Measurements from ENCODE around the gene FAM219A. TPM values are rescaled to one million over a fixed set of nuclear protein-coding genes. Genes with fewer than 3 reads are reported as not detected.
A peak's percentile ranks its signal among the peaks of the same experiment; 100 is the strongest.

FAM219A gene
- total RNA-seq, 1 experiment from 2014 or later, result 20.6 TPM

DNA sequence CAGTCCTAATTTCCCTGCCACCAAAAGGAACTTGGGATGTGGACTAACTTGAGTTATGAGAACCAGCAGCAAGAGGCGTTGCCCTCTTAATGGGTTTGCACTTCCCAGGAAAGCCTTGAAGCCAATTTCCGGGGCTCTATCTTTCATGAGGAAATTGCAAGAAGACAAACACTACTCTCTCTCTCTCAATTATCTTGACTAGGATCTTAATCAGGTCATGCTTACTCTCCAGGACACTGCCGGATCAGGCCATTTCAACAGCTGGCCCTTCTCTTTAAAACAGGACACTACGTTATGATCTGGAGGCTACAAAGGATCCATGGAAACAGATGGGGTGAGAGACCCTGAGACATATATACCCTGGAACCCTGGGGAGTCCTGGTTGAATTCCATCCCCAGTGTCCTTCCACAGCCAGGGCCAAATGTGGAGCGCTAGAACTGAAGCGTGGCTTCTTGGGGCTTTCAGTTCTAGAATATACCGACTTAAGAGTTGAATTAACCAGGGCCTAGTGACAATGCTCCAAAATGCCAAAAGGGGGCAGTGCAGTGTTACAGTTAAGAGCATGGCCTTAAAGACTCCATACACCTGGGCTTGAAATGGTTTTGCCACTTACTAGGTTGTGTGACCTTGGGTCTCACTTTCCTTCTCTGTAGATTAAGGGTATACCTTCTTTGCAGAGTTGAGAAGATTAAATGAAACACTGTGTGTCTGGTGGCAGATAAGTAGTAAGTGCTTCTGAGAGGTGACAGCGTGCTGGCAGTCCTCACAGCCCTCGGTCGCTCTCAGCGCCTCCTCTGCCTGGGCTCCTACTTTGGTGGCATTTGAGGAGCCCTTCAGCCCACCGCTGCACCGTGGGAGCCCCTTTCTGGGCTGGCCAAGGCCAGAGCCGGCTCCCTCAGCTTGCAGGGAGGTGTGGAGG is 21.1 kb downstream of the FAM219A start:
- DNase-seq (ENCODE audit: low spot score) (peak; percentile 71), ATAC-seq (peak; percentile 97)
- peaks cover 13% of the 10 kb centered on the region for H3K4me1 Mint-ChIP-seq
- H3K9me3 Mint-ChIP-seq, result peaks cover 6% of the 10 kb centered on the region; the same call in 1 of the 2 replicates
- no peak overlapping the region for H3K27ac Mint-ChIP-seq
- POLR2A ChIA-PET, result no interaction called here
- no peaks in the 10 kb centered on the region for H3K27me3 Mint-ChIP-seq (ENCODE audit: low read depth)
- H3K36me3 Mint-ChIP-seq, result peaks cover 7% of the 10 kb centered on the region
- TF ChIP-seq, protein P1, sequence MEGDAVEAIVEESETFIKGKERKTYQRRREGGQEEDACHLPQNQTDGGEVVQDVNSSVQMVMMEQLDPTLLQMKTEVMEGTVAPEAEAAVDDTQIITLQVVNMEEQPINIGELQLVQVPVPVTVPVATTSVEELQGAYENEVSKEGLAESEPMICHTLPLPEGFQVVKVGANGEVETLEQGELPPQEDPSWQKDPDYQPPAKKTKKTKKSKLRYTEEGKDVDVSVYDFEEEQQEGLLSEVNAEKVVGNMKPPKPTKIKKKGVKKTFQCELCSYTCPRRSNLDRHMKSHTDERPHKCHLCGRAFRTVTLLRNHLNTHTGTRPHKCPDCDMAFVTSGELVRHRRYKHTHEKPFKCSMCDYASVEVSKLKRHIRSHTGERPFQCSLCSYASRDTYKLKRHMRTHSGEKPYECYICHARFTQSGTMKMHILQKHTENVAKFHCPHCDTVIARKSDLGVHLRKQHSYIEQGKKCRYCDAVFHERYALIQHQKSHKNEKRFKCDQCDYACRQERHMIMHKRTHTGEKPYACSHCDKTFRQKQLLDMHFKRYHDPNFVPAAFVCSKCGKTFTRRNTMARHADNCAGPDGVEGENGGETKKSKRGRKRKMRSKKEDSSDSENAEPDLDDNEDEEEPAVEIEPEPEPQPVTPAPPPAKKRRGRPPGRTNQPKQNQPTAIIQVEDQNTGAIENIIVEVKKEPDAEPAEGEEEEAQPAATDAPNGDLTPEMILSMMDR (IDR thresholded peaks at IDR 0.05), result peak; percentile 74
- TF ChIP-seq ESRRA (CRISPR knock-in tag; IDR thresholded peaks at IDR 0.05; ENCODE audit: borderline replicate concordance), result no peak
- CTCF ChIA-PET, result interaction anchor here (0.7 to 3.9 kb wide), 6 partner anchors 33 to 167 kb away, joined by 3 to 17 read pairs (median 8); no protein-coding TSS in a partner anchor
- no peak overlapping the region for H3K4me3 Mint-ChIP-seq

DNA sequence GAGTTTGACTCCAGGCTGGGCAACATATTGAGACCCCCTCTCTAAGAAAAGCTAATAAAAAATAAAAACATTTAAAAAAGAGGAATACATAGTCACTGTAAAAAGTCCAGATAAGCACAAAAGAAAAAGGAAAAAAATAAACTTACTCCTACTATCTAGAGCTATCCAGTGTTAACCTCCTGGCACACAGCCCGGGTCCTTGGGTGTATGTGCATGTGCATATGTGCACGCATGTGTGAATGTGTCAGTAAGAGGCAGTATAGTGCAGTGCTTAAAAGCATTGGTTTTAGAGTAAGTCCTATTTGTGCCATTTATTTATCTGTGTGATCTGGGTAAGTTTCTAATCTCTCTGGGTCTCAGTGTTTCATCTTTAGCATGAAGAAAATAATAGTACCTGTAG is 26.7 kb downstream of the FAM219A start:
- CTCF ChIA-PET, result interaction anchor here (0.7 to 3.4 kb wide), 11 partner anchors 11 to 172 kb away, joined by 3 to 32 read pairs (median 5); no protein-coding TSS in a partner anchor
- Mint-ChIP-seq H3K4me1 (peaks cover 6% of the 10 kb centered on the region), H3K4me3 (no peak overlapping the region), H3K36me3 (no peaks in the 10 kb centered on the region), H3K27ac (no peak overlapping the region), H3K9me3 (no peaks in the 10 kb centered on the region), H3K27me3 (ENCODE audit: low read depth) (no peaks in the 10 kb centered on the region)
- TF ChIP-seq, protein P2, sequence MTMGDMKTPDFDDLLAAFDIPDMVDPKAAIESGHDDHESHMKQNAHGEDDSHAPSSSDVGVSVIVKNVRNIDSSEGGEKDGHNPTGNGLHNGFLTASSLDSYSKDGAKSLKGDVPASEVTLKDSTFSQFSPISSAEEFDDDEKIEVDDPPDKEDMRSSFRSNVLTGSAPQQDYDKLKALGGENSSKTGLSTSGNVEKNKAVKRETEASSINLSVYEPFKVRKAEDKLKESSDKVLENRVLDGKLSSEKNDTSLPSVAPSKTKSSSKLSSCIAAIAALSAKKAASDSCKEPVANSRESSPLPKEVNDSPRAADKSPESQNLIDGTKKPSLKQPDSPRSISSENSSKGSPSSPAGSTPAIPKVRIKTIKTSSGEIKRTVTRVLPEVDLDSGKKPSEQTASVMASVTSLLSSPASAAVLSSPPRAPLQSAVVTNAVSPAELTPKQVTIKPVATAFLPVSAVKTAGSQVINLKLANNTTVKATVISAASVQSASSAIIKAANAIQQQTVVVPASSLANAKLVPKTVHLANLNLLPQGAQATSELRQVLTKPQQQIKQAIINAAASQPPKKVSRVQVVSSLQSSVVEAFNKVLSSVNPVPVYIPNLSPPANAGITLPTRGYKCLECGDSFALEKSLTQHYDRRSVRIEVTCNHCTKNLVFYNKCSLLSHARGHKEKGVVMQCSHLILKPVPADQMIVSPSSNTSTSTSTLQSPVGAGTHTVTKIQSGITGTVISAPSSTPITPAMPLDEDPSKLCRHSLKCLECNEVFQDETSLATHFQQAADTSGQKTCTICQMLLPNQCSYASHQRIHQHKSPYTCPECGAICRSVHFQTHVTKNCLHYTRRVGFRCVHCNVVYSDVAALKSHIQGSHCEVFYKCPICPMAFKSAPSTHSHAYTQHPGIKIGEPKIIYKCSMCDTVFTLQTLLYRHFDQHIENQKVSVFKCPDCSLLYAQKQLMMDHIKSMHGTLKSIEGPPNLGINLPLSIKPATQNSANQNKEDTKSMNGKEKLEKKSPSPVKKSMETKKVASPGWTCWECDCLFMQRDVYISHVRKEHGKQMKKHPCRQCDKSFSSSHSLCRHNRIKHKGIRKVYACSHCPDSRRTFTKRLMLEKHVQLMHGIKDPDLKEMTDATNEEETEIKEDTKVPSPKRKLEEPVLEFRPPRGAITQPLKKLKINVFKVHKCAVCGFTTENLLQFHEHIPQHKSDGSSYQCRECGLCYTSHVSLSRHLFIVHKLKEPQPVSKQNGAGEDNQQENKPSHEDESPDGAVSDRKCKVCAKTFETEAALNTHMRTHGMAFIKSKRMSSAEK (CRISPR knock-in tag; IDR thresholded peaks at IDR 0.05; ENCODE audit: borderline replicate concordance), result no peak
- TF ChIP-seq NFATC4 (CRISPR knock-in tag; IDR thresholded peaks at IDR 0.05) (no peak), ZNF121 (CRISPR knock-in tag; IDR thresholded peaks at IDR 0.05) (no peak), ZNF263 (CRISPR knock-in tag; IDR thresholded peaks at IDR 0.05; ENCODE audit: low read depth) (no peak), CREB1 (CRISPR knock-in tag; IDR thresholded peaks at IDR 0.05) (no peak), JUN (CRISPR knock-in tag; IDR thresholded peaks at IDR 0.05) (no peak), ZBTB21 (CRISPR knock-in tag; IDR thresholded peaks at IDR 0.05; ENCODE audit: borderline replicate concordance) (no peak)
- TF ChIP-seq, protein P3, sequence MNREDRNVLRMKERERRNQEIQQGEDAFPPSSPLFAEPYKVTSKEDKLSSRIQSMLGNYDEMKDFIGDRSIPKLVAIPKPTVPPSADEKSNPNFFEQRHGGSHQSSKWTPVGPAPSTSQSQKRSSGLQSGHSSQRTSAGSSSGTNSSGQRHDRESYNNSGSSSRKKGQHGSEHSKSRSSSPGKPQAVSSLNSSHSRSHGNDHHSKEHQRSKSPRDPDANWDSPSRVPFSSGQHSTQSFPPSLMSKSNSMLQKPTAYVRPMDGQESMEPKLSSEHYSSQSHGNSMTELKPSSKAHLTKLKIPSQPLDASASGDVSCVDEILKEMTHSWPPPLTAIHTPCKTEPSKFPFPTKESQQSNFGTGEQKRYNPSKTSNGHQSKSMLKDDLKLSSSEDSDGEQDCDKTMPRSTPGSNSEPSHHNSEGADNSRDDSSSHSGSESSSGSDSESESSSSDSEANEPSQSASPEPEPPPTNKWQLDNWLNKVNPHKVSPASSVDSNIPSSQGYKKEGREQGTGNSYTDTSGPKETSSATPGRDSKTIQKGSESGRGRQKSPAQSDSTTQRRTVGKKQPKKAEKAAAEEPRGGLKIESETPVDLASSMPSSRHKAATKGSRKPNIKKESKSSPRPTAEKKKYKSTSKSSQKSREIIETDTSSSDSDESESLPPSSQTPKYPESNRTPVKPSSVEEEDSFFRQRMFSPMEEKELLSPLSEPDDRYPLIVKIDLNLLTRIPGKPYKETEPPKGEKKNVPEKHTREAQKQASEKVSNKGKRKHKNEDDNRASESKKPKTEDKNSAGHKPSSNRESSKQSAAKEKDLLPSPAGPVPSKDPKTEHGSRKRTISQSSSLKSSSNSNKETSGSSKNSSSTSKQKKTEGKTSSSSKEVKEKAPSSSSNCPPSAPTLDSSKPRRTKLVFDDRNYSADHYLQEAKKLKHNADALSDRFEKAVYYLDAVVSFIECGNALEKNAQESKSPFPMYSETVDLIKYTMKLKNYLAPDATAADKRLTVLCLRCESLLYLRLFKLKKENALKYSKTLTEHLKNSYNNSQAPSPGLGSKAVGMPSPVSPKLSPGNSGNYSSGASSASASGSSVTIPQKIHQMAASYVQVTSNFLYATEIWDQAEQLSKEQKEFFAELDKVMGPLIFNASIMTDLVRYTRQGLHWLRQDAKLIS (CRISPR knock-in tag; IDR thresholded peaks at IDR 0.05; ENCODE audit: borderline replicate concordance), result no peak
- TF ChIP-seq, protein P4, sequence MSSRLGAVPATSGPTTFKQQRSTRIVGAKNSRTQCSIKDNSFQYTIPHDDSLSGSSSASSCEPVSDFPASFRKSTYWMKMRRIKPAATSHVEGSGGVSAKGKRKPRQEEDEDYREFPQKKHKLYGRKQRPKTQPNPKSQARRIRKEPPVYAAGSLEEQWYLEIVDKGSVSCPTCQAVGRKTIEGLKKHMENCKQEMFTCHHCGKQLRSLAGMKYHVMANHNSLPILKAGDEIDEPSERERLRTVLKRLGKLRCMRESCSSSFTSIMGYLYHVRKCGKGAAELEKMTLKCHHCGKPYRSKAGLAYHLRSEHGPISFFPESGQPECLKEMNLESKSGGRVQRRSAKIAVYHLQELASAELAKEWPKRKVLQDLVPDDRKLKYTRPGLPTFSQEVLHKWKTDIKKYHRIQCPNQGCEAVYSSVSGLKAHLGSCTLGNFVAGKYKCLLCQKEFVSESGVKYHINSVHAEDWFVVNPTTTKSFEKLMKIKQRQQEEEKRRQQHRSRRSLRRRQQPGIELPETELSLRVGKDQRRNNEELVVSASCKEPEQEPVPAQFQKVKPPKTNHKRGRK (CRISPR knock-in tag; IDR thresholded peaks at IDR 0.05; ENCODE audit: borderline replicate concordance), result no peak
- TF ChIP-seq, protein P5, sequence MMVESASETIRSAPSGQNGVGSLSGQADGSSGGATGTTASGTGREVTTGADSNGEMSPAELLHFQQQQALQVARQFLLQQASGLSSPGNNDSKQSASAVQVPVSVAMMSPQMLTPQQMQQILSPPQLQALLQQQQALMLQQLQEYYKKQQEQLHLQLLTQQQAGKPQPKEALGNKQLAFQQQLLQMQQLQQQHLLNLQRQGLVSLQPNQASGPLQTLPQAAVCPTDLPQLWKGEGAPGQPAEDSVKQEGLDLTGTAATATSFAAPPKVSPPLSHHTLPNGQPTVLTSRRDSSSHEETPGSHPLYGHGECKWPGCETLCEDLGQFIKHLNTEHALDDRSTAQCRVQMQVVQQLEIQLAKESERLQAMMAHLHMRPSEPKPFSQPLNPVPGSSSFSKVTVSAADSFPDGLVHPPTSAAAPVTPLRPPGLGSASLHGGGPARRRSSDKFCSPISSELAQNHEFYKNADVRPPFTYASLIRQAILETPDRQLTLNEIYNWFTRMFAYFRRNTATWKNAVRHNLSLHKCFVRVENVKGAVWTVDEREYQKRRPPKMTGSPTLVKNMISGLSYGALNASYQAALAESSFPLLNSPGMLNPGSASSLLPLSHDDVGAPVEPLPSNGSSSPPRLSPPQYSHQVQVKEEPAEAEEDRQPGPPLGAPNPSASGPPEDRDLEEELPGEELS (CRISPR knock-in tag; IDR thresholded peaks at IDR 0.05), result no peak
- TF ChIP-seq, protein P6, sequence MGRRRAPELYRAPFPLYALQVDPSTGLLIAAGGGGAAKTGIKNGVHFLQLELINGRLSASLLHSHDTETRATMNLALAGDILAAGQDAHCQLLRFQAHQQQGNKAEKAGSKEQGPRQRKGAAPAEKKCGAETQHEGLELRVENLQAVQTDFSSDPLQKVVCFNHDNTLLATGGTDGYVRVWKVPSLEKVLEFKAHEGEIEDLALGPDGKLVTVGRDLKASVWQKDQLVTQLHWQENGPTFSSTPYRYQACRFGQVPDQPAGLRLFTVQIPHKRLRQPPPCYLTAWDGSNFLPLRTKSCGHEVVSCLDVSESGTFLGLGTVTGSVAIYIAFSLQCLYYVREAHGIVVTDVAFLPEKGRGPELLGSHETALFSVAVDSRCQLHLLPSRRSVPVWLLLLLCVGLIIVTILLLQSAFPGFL (CRISPR knock-in tag; IDR thresholded peaks at IDR 0.05; ENCODE audit: borderline replicate concordance), result no peak
- TF ChIP-seq, protein P7, sequence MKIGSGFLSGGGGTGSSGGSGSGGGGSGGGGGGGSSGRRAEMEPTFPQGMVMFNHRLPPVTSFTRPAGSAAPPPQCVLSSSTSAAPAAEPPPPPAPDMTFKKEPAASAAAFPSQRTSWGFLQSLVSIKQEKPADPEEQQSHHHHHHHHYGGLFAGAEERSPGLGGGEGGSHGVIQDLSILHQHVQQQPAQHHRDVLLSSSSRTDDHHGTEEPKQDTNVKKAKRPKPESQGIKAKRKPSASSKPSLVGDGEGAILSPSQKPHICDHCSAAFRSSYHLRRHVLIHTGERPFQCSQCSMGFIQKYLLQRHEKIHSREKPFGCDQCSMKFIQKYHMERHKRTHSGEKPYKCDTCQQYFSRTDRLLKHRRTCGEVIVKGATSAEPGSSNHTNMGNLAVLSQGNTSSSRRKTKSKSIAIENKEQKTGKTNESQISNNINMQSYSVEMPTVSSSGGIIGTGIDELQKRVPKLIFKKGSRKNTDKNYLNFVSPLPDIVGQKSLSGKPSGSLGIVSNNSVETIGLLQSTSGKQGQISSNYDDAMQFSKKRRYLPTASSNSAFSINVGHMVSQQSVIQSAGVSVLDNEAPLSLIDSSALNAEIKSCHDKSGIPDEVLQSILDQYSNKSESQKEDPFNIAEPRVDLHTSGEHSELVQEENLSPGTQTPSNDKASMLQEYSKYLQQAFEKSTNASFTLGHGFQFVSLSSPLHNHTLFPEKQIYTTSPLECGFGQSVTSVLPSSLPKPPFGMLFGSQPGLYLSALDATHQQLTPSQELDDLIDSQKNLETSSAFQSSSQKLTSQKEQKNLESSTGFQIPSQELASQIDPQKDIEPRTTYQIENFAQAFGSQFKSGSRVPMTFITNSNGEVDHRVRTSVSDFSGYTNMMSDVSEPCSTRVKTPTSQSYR (CRISPR knock-in tag; IDR thresholded peaks at IDR 0.05), result no peak
- ATAC-seq, result no peak
- no peak for DNase-seq (ENCODE audit: low spot score)
- POLR2A ChIA-PET, result no interaction called here
